Measurements from ENCODE around the gene KRT35.

GRCh38 chr17:41480581-41480980 lies 370 bp downstream of the KRT35 start:
- TF ChIP-seq CTCF (IDR thresholded peaks at IDR 0.05; ENCODE audit: low read depth, low read length) (no peak), MAX (IDR thresholded peaks at IDR 0.05; ENCODE audit: low read depth, low read length) (no peak)

Data from NB4 (cell line).